Activated naive CD4-positive, alpha-beta T cell treated with anti-CD3 and anti-CD28 coated beads for 36 hours (primary cell): ENCODE measurements around the gene ARHGAP24. TPM values are rescaled to one million over a fixed set of nuclear protein-coding genes. Genes with fewer than 3 reads are reported as not detected.

Experiments used
- CTCF ChIA-PET: fragments of 350-600 bp; sonication (Branson Sonifier 250); formaldehyde crosslinking; loops from one replicate; lab custom pipeline; 2021; ENCODE audit warnings: antibody characterized with exemption; lab: Charles Lee
- DNase-seq: peaks from one replicate; pipeline ENCODE4 v3.0.0-alpha.2; 2020
- H3K27ac Mint-ChIP-seq: one replicate; pipeline ENCODE4 v1.8.0; 2021; ENCODE audit warnings: mild to moderate bottlenecking, mixed read lengths
- H3K27me3 Mint-ChIP-seq: one replicate; pipeline ENCODE4 v1.8.0; 2021; ENCODE audit warnings: low read depth, mixed read lengths
- H3K36me3 Mint-ChIP-seq: one replicate; pipeline ENCODE4 v1.8.0; 2021; ENCODE audit warnings: low read depth, mixed read lengths
- H3K4me1 Mint-ChIP-seq: one replicate; pipeline ENCODE4 v1.8.0; 2021; ENCODE audit warnings: low read depth, mixed read lengths
- H3K4me3 Mint-ChIP-seq: one replicate; pipeline ENCODE4 v1.8.0; 2021; ENCODE audit warnings: mild to moderate bottlenecking, moderate library complexity, mixed read lengths
- H3K9me3 Mint-ChIP-seq: one replicate; pipeline ENCODE4 v1.8.0; 2021; ENCODE audit warnings: mixed read lengths
- intact Hi-C: fragments of 100-400 bp; cut with micrococcal nuclease; formaldehyde crosslinking; loops from one replicate; pipeline ENCODE4 v1.15.1; 2023
- total RNA-seq, 2 experiments: library from RNA; stranded (reverse); gene quantifications; one replicate each; pipeline ENCODE4 v1.2.3, GENCODE V29; 2021

Gene ARHGAP24
- total RNA-seq, 2 experiments from 2014 or later = not detected

DNA sequence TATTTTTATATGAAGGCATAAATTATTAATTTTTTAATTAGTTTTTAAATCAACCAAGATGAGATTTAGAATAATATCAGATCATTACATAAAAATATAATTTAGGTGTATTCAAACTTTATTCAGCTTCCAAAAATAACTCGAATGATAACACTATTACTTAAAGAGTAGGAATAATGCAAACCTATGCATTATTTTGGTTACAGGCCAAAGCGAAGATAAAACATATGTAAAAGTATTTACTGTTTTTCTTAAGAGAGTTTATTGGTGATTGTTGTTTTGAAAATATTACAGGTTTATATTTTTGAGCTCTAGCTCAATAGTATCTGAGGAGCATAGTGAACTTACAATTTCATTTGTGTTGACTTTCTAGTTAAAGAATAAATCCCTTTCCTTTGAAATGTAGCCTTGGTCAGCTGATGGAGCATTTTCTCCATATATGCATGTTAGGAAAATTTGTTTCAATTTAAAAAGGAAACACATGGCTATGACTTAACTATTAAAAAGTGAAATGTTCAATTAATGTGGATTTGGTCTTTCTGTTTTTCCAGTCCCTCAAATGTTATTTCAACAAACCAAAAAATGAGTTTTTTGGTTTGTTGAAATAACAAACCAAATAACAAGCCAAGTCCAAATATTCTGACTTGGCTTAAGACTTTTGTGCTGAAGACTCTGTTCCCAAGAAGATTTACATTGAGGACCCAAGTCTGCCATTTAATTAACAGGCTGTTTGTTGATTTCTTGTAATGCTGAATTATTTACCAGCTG lies 346.9 kb downstream of the ARHGAP24 start:
- no peak for DNase-seq
- H3K27me3 Mint-ChIP-seq = peaks cover 3% of the 10 kb centered on the region
- CTCF ChIA-PET = no interaction called here
- H3K9me3 Mint-ChIP-seq = peaks cover 5% of the 10 kb centered on the region
- H3K4me3 Mint-ChIP-seq = no peak overlapping the region
- H3K36me3 Mint-ChIP-seq = no peaks in the 10 kb centered on the region
- H3K27ac Mint-ChIP-seq = no peak overlapping the region
- H3K4me1 Mint-ChIP-seq = no peaks in the 10 kb centered on the region
- intact Hi-C loops = no loop called here

GRCh38 chr4:85823295-85823694 lies 348.3 kb downstream of the ARHGAP24 start:
- Mint-ChIP-seq H3K4me1 (no peaks in the 10 kb centered on the region), H3K27me3 (peaks cover 3% of the 10 kb centered on the region), H3K27ac (no peak overlapping the region), H3K36me3 (no peaks in the 10 kb centered on the region), H3K9me3 (peaks cover 3% of the 10 kb centered on the region), H3K4me3 (no peak overlapping the region)
- intact Hi-C loops = no loop called here
- DNase-seq = no peak
- CTCF ChIA-PET = no interaction called here

- no peak for DNase-seq
- CTCF ChIA-PET = no interaction called here
- H3K4me3 Mint-ChIP-seq = no peak overlapping the region
- H3K27me3 Mint-ChIP-seq = peaks cover 3% of the 10 kb centered on the region
- H3K9me3 Mint-ChIP-seq = peaks cover 3% of the 10 kb centered on the region
- no peaks in the 10 kb centered on the region for H3K4me1 Mint-ChIP-seq
- no peaks in the 10 kb centered on the region for H3K36me3 Mint-ChIP-seq
- no peak overlapping the region for H3K27ac Mint-ChIP-seq
- intact Hi-C loops = no loop called here
Measured at GRCh38 chr4:85824166-85824945, 349.4 kb downstream of the ARHGAP24 start.

GRCh38 chr4:85826060-85826678 lies 351.2 kb downstream of the ARHGAP24 start:
- no peak overlapping the region for H3K4me3 Mint-ChIP-seq
- DNase-seq = no peak
- H3K4me1 Mint-ChIP-seq = no peaks in the 10 kb centered on the region
- intact Hi-C loops = no loop called here
- peaks cover 3% of the 10 kb centered on the region for H3K27me3 Mint-ChIP-seq
- H3K9me3 Mint-ChIP-seq = no peaks in the 10 kb centered on the region
- H3K36me3 Mint-ChIP-seq = no peaks in the 10 kb centered on the region
- H3K27ac Mint-ChIP-seq = no peak overlapping the region
- CTCF ChIA-PET = no interaction called here

DNA sequence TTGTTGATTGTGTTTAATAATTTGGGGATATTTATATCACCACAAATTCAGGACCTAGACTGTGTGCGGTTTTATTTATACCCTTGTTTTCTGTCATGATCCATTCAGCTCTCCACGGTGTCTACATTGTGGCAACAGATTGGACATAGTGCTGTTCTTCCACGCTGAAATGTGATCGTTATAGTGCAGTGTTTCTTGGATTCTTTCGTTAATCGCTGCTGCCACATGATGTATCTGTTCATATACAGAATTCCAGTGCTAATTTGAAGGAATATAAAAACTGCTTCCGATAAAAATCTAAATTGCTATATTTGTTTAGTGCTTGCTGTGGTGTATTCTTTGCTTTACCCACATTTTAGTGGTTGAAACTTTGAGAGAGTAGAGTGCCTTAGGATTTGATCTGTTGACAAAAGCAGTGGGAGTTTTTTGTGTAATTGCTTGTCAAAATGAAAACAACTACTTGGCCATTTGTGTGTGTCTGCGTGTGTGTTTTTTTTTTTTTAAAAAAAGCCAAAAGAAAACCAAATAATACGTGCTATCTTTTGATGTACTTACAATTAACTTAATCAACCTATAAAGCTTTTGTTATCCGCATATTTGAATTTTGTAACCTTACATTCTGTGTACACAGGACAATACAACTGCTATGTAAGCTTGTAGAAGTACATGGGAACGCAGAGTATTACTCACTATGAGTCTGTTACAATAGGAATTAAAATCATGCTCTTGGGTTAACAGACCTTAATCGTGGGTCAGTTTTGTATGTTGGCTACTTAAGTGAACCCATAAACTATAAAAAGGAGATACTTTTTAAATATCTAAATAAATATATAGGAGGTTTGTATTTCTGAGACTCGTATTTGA lies 353.3 kb downstream of the ARHGAP24 start:
- intact Hi-C loops = no loop called here
- Mint-ChIP-seq H3K9me3 (no peaks in the 10 kb centered on the region), H3K4me1 (no peaks in the 10 kb centered on the region), H3K27me3 (peaks cover 3% of the 10 kb centered on the region), H3K27ac (no peak overlapping the region), H3K4me3 (no peak overlapping the region), H3K36me3 (no peaks in the 10 kb centered on the region)
- no peak for DNase-seq
- CTCF ChIA-PET = no interaction called here

DNA sequence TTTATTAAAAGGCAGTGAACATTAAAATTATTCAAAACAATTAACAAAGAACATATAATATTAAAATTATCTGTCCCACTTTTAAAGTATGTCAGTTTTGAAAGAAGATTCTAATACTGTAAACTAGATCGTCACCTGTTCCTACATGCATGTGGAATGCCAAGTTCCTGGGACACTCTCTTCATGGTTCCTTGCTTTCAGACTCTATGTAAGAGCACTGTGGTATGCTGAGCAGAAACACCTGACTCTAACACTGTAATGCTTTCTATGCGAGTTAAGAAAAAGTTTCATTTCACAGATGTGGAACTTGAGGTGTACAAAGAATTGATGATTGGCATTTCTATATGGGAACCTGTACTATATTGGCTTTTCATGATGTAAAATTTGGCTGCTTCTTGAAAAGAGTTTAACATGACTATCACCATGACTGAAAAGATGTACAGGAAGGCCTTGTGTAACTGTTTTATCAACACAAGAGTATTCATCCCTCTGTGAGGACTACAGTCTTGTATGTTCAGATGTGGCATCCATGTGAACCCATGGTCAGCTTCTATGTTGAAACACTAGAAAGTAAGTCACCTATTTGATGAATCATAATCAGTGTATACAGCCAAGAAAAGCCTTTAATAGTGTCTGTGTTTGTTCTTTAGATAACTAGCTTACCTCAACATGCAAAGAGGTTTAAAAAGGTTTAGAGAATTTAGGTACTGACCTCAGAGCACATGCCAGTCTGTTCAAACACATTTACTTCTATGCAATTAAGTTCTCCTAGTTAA lies 354.5 kb downstream of the ARHGAP24 start:
- Mint-ChIP-seq H3K27me3 (peaks cover under 1% of the 10 kb centered on the region), H3K9me3 (no peaks in the 10 kb centered on the region), H3K27ac (no peak overlapping the region), H3K4me1 (no peaks in the 10 kb centered on the region), H3K4me3 (no peak overlapping the region), H3K36me3 (no peaks in the 10 kb centered on the region)
- intact Hi-C loops = no loop called here
- CTCF ChIA-PET = no interaction called here
- DNase-seq = no peak

DNA sequence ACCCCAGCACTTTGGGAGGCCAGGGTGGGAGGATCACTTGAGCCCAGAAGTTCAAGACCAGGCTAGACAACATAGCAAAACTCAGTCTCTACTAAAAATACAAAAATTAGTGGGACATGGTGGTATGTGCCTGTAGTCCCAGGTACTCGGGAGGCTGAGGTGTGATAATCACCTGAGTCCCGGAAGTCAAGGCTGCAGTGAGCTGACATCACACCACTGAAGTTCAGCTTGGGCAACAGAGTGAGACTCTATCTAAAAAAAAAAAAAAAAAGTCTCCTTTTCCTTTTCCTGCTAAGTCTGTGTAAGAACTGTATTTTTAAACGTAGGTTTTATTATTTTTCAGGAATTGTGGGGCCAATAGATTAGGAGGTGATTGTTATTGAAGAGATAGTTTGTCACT lies 356.7 kb downstream of the ARHGAP24 start:
- no peak overlapping the region for H3K4me3 Mint-ChIP-seq
- intact Hi-C loops = no loop called here
- no peak for DNase-seq
- CTCF ChIA-PET = no interaction called here
- H3K9me3 Mint-ChIP-seq = no peaks in the 10 kb centered on the region
- no peaks in the 10 kb centered on the region for H3K36me3 Mint-ChIP-seq
- H3K4me1 Mint-ChIP-seq = no peaks in the 10 kb centered on the region
- H3K27me3 Mint-ChIP-seq = no peaks in the 10 kb centered on the region
- H3K27ac Mint-ChIP-seq = no peak overlapping the region

GRCh38 chr4:85833302-85833701 lies 358.4 kb downstream of the ARHGAP24 start:
- no peak overlapping the region for H3K27ac Mint-ChIP-seq
- CTCF ChIA-PET = no interaction called here
- no peaks in the 10 kb centered on the region for H3K9me3 Mint-ChIP-seq

GRCh38 chr4:85834934-85835333 lies 360.0 kb downstream of the ARHGAP24 start:
- Mint-ChIP-seq H3K27ac (no peak overlapping the region), H3K27me3 (no peaks in the 10 kb centered on the region), H3K4me3 (no peak overlapping the region), H3K4me1 (no peaks in the 10 kb centered on the region), H3K36me3 (no peaks in the 10 kb centered on the region), H3K9me3 (no peaks in the 10 kb centered on the region)
- DNase-seq = no peak
- intact Hi-C loops = no loop called here
- CTCF ChIA-PET = interaction anchor here (0.6 kb wide), 2 partner anchors 123 to 600 kb away, joined by 3 to 5 read pairs; no protein-coding TSS in a partner anchor

More at GRCh38 chr4:85833302-85833701, 358.4 kb downstream of the ARHGAP24 start:
- intact Hi-C loops = no loop called here
- DNase-seq = no peak
- no peaks in the 10 kb centered on the region for H3K36me3 Mint-ChIP-seq
- no peaks in the 10 kb centered on the region for H3K27me3 Mint-ChIP-seq
- no peaks in the 10 kb centered on the region for H3K4me1 Mint-ChIP-seq
- no peak overlapping the region for H3K4me3 Mint-ChIP-seq

- H3K36me3 Mint-ChIP-seq = no peaks in the 10 kb centered on the region
- H3K9me3 Mint-ChIP-seq = no peaks in the 10 kb centered on the region
- intact Hi-C loops = no loop called here
- no peaks in the 10 kb centered on the region for H3K27me3 Mint-ChIP-seq
- no peak overlapping the region for H3K4me3 Mint-ChIP-seq
- H3K27ac Mint-ChIP-seq = no peak overlapping the region
- no peak for DNase-seq
- CTCF ChIA-PET = interaction anchor here (1.0 kb wide), 1 partner anchor 38 kb away, joined by 3 read pairs; no protein-coding TSS in a partner anchor
- H3K4me1 Mint-ChIP-seq = no peaks in the 10 kb centered on the region
Measured at GRCh38 chr4:85836588-85837438, 361.9 kb downstream of the ARHGAP24 start.

DNA sequence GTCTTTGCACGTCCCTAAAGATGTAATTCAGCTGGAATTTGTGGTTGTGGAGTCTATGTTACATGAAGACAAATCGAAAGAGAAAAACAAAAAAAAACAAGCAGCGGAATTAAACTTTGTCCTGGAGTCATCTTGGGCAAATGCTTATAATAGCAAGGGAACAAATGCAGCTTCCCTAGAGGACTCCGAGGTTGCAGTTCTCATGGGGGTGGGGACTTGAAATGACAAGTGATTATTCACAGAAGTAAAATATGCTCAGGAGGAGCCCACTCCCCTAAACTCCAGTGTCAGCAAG lies 362.4 kb downstream of the ARHGAP24 start:
- DNase-seq = no peak
- Mint-ChIP-seq H3K4me3 (no peak overlapping the region), H3K9me3 (no peaks in the 10 kb centered on the region), H3K27me3 (no peaks in the 10 kb centered on the region), H3K36me3 (no peaks in the 10 kb centered on the region), H3K4me1 (no peaks in the 10 kb centered on the region), H3K27ac (no peak overlapping the region)
- CTCF ChIA-PET = no interaction called here
- intact Hi-C loops = no loop called here
